Keratinocyte (primary cell): ENCODE measurements around the gene RAB8B. TPM values are rescaled to one million over a fixed set of nuclear protein-coding genes. Genes with fewer than 3 reads are reported as not detected.

Experiments used
- DNase-seq: peaks from one replicate; pipeline ENCODE4 v3.0.0-alpha.2; 2011; ENCODE audit warnings: low read depth, missing footprints, low spot score
- FAIRE-seq: peaks from 2 replicates; lab custom pipeline; 2011; peaks lifted over from hg19 to GRCh38; lab: Jason Lieb, UNC
- H2AFZ ChIP-seq: 2 replicates; pipeline ENCODE4 v1.6.0; 2012; ENCODE audit warnings: low read length, control low read depth, inconsistent platforms; ENCODE audit not compliant: control insufficient read depth
- H3K27ac ChIP-seq: 2 replicates; pipeline ENCODE4 v1.5.1; 2011; ENCODE audit warnings: low read length; ENCODE audit not compliant: control insufficient read depth, insufficient read depth
- H3K27me3 ChIP-seq: 3 replicates; pipeline ENCODE4 v1.6.0; 2011; ENCODE audit warnings: low read length; ENCODE audit not compliant: control insufficient read depth, insufficient read depth; ENCODE audit errors: extremely low read depth
- H3K36me3 ChIP-seq, 2 experiments: 2 replicates in 1 of 2; 3 replicates in 1 of 2; pipeline ENCODE4 v1.5.1; 2011; ENCODE audit warnings: low read length in 2 of 2, mild to moderate bottlenecking in 1 of 2; ENCODE audit not compliant: control insufficient read depth in 2 of 2, insufficient read depth in 2 of 2; ENCODE audit errors: extremely low read depth in 1 of 2
- H3K4me1 ChIP-seq: 3 replicates; pipeline ENCODE4 v1.5.1; 2011; ENCODE audit warnings: low read length; ENCODE audit not compliant: control insufficient read depth, insufficient read depth; ENCODE audit errors: extremely low read depth
- H3K4me2 ChIP-seq: 3 replicates; pipeline ENCODE4 v1.6.0; 2011; ENCODE audit warnings: low read depth, low read length; ENCODE audit not compliant: control insufficient read depth, insufficient read depth; ENCODE audit errors: extremely low read depth
- H3K4me3 ChIP-seq, 3 experiments: fragments of 200-600 bp in 1 of 3; sonication (generic) in 1 of 3; 2 replicates in 2 of 3; 3 replicates in 1 of 3; pipeline ENCODE4 v1.5.1; 2011 to 2016; ENCODE audit warnings: low read length in 3 of 3, mild to moderate bottlenecking in 3 of 3, control low read depth in 2 of 3, inconsistent platforms in 1 of 3, low read depth in 1 of 3, mixed read lengths in 1 of 3, mixed run types in 1 of 3, moderate library complexity in 1 of 3; ENCODE audit not compliant: control insufficient read depth in 2 of 3, insufficient read depth in 2 of 3; ENCODE audit errors: extremely low read depth in 1 of 3
- H3K79me2 ChIP-seq: 2 replicates; pipeline ENCODE4 v1.6.0; 2012; ENCODE audit warnings: low read length; ENCODE audit not compliant: control insufficient read depth, insufficient read depth
- H3K9ac ChIP-seq: 3 replicates; pipeline ENCODE4 v1.6.0; 2011; ENCODE audit warnings: low read length; ENCODE audit not compliant: control insufficient read depth, insufficient read depth; ENCODE audit errors: extremely low read depth
- H3K9me1 ChIP-seq: 3 replicates; pipeline ENCODE4 v1.6.0; 2011; ENCODE audit warnings: low read length; ENCODE audit not compliant: control insufficient read depth, insufficient read depth; ENCODE audit errors: extremely low read depth
- H3K9me3 ChIP-seq: 2 replicates; pipeline ENCODE4 v1.5.1; 2012; ENCODE audit warnings: low read depth, low read length; ENCODE audit not compliant: control insufficient read depth
- H4K20me1 ChIP-seq: 3 replicates; pipeline ENCODE4 v1.6.0; 2011; ENCODE audit warnings: low read length; ENCODE audit not compliant: control insufficient read depth, insufficient read depth; ENCODE audit errors: extremely low read depth
- CTCF ChIP-seq, 3 experiments: IDR thresholded peaks in 1 of 3; conservative IDR thresholded peaks in 1 of 3; optimal IDR thresholded peaks in 1 of 3; 2 replicates in 2 of 3; 3 replicates in 1 of 3; pipeline versions ENCODE3 to v1.5.1; 2011; ENCODE audit warnings: low read length in 3 of 3, mild to moderate bottlenecking in 3 of 3, moderate library complexity in 2 of 3, control low read depth in 1 of 3, inconsistent platforms in 1 of 3; ENCODE audit not compliant: insufficient read depth in 2 of 3; ENCODE audit errors: extremely low read depth in 1 of 3
- EZH2 ChIP-seq: IDR thresholded peaks from one replicate; pipeline ENCODE4 v1.6.1; 2012; ENCODE audit warnings: inconsistent platforms, mild to moderate bottlenecking, low read length, moderate library complexity
- dilution Hi-C: fragments of 300-500 bp; cut with MboI; formaldehyde crosslinking; loops from one replicate; pipeline ENCODE4 v1.7.0; 2020; ENCODE audit warnings: low sequenced_read_pairs; ENCODE audit not compliant: extremely low pct_ligation_motif_present
- polyA plus RNA-seq, 5 experiments: library from polyadenylated mRNA; depleted of rRNA in 3 of 5; stranded (reverse) in 3 of 5; stranded (forward) in 1 of 5; unstranded in 1 of 5; fragments of >200 nt; gene quantifications; 1 replicate in 1 of 5; 2 replicates in 3 of 5; 3 replicates in 1 of 5; pipeline versions ENCODE4 v1.2.1 to v1.2.3, GENCODE V29; 2011 to 2012; ENCODE audit warnings: missing spikeins in 2 of 5, low read depth in 1 of 5, low replicate concordance in 1 of 5

RAB8B gene
- polyA plus RNA-seq, 1 donor (not counting 4 experiments of a cell fraction or from before 2014, with no cell fraction given): 31.2 TPM

DNA sequence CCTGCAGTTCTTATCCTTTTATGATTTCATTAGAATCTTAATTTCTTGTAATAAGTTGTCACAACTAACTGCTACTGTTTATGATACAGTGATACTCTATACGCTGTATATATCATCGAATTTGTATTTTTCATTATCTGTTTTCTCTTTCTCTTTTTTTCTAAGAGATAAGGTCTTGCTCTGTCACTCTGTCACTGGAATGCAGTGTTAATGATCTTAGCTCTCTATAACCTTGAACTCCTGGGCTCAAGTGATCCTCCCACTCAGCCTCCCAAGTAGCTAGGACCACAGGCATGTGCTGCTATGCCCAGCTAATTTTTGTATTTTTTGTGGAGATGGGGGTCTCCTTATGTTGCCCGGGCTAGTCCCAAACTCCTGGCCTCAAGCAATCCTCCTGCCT is 102.8 kb downstream of the RAB8B start:
- H3K9ac ChIP-seq: no peak overlapping the region
- no peaks in the 10 kb centered on the region for H3K27me3 ChIP-seq
- H3K79me2 ChIP-seq: no peaks in the 10 kb centered on the region
- peaks cover 0 to 4% of the 10 kb centered on the region in 2 experiments for H3K36me3 ChIP-seq
- H3K9me1 ChIP-seq: no peaks in the 10 kb centered on the region
- DNase-seq: no peak
- H3K4me1 ChIP-seq: peaks cover 8% of the 10 kb centered on the region
- TF ChIP-seq EZH2 (no peak), CTCF (optimal IDR thresholded peaks at IDR 0.05 in 1 of 3, IDR thresholded peaks at IDR 0.05 in 1 of 3, conservative IDR thresholded peaks at IDR 0.05 in 1 of 3; ENCODE audit: extremely low read depth in 1 of 3, insufficient read depth in 2 of 3, low read length in 3 of 3) (no peak)
- FAIRE-seq: no peak
- H3K4me2 ChIP-seq: no peak overlapping the region
- no peak overlapping the region for H3K27ac ChIP-seq
- H3K4me3 ChIP-seq: no peak overlapping the region
- no peak overlapping the region for H2AFZ ChIP-seq
- dilution Hi-C loops: no loop called here
- H3K9me3 ChIP-seq: no peaks in the 10 kb centered on the region
- no peaks in the 10 kb centered on the region for H4K20me1 ChIP-seq

DNA sequence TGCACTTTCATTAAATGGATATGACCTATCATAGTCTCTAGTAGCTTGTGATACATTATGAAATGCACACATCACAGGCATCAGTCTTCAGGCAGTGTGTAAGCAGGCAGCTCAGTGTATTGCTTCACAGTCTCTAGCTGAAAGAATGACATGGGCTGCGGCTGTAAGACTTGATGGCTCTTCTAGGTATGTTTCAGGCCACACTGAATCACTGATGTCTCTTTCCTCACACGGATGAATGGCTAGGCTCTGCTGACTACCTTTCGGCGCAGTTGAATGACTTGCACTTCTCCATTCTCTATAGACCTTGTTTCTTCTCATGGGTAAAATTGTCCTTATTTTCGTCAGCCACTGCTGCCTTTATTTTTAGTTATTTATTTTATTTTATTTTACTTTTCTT is 103.4 kb downstream of the RAB8B start:
- FAIRE-seq: no peak
- no peak overlapping the region for H2AFZ ChIP-seq
- no peak overlapping the region for H3K4me2 ChIP-seq
- no peaks in the 10 kb centered on the region for H3K9me1 ChIP-seq
- H3K4me1 ChIP-seq: peaks cover 8% of the 10 kb centered on the region
- H3K36me3 ChIP-seq: peaks cover 0 to 4% of the 10 kb centered on the region in 2 experiments
- DNase-seq: no peak
- no peak overlapping the region for H3K27ac ChIP-seq
- dilution Hi-C loops: no loop called here
- H3K27me3 ChIP-seq: no peaks in the 10 kb centered on the region
- no peaks in the 10 kb centered on the region for H4K20me1 ChIP-seq
- H3K9ac ChIP-seq: no peak overlapping the region
- no peak overlapping the region for H3K4me3 ChIP-seq
- no peaks in the 10 kb centered on the region for H3K9me3 ChIP-seq
- TF ChIP-seq EZH2: no peak
- no peak for TF ChIP-seq CTCF (optimal IDR thresholded peaks at IDR 0.05 in 1 of 3, IDR thresholded peaks at IDR 0.05 in 1 of 3, conservative IDR thresholded peaks at IDR 0.05 in 1 of 3; ENCODE audit: extremely low read depth in 1 of 3, insufficient read depth in 2 of 3, low read length in 3 of 3)
- H3K79me2 ChIP-seq: no peaks in the 10 kb centered on the region
